HG03575 (cell line): Measurements from ENCODE around the gene CGREF1.

Source experiments
- ATAC-seq: cut with Tn5 transposase; IDR thresholded peaks from one replicate; pipeline ENCODE4 v1.9.1; 2021; ENCODE audit not compliant: unreplicated experiment, insufficient number of reproducible peaks, low FRiP score; ENCODE audit errors: extremely low read depth

CGREF1 gene

DNA sequence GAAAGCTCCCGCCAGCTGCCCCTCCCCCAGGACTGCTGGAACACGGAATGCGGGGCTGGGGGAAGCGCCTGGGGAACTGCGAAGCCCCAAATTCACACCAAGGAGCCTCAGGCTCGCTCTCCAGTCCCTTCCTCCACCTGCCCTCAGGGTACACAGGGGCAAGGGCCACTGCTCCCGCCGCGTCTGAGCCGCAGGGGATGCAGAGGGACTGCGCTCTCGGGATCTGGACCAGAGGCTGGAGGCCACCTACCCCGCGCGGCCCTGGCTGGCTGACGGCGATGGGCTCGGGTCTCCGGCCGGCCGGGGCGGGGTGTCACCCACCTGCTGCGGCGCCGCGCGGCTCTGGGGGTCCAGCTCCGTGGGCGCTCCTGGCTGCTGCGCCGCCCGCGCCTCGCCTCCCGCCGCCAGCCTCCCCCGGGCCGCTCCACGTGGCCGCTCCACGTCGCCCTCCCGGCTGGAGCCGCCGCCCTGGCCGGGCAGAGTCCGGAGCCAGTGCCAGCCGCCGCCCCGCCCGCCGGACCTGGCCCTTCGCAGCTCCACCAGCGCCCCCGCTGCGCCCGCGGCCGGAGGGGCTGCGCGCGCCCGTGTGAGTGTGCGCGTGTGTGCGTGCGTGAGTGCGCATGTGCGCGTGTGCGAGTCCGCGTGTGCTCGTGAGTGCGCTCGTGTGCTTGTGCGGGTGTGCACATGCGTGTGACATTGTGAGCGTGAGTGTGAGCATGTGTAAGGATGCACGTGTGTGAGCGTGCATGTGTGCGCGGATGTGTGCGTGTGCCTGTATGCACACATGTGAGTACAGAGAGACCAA, at the start of gene CGREF1:
TSS of gene CGREF1 (minus strand) at position 604 of the 805 bp plus-strand sequence. CDS start 14,762 bp downstream, outside the sequence.
- ATAC-seq = no peak

- ATAC-seq = no peak
These were observed 46.2 kb upstream of the CGREF1 start for GRCh38 chr2:27164960-27165763.

DNA sequence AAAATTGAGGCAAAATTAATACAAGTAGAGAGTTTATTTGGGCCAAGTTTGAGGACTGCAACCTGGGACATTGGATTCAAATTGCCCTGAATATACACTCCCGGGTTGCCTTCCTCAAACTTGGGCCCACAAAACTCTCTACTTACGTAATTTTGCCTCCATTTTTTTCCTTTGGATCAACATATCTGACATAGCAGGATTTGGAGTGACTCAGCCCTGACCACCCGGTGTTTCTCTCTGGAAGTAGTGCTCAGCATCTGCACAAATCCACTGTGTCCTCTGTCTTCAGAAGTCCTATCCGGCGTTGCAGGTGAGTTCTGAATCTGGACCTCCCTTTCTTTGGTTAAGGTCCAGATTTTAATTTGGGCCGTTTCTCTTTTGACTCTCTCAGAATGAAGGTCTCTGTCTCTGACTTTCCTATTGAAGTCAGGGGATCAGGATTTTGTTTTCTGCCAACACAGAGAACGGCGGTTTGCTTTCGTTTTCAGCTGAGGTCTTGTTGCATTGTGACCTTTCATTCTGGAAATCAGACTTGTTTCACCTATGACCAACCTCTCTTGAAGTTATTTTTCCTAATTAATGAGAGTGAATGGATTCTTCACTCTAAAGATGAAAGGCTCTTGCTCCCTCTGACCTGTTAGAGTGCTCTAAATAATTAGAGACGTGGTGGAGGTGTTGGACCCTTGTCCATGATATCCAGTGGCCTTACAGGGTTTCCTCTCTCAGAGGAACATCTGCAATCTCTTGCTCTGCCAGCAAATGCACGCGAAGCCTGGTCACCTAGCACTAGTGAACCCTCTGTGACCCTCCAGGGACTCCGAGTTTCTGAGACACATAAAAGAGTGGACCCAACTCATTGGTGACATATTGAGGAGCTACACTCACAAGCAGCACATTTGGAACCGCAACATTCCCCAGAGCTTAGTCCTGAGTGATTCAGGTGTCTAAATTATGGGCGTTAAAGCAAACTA, 43.5 kb upstream of the CGREF1 start:
- no peak for ATAC-seq

- no peak for ATAC-seq
These were observed 41.3 kb upstream of the CGREF1 start for GRCh38 chr2:27160191-27160590.

DNA sequence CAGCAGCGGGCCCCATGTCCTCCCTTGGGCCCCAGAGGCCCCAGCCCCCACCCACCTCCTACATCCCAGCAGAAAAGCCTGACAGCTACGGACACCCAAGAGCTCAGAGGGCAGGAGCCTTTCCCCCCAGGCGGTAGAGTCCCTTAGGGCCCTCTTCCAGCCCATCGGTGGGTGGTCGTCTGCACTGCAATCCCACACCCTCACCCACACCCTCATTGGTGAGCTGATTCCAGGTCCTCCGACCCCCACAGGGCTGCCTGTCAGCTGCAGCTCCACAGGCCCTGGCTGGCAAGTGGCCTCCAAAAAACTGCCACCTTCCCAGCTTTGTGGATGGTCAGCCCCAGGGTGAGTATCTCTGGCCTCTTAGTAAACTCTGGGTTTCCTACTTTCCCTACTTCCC, 40.3 kb upstream of the CGREF1 start:
- no peak for ATAC-seq

DNA sequence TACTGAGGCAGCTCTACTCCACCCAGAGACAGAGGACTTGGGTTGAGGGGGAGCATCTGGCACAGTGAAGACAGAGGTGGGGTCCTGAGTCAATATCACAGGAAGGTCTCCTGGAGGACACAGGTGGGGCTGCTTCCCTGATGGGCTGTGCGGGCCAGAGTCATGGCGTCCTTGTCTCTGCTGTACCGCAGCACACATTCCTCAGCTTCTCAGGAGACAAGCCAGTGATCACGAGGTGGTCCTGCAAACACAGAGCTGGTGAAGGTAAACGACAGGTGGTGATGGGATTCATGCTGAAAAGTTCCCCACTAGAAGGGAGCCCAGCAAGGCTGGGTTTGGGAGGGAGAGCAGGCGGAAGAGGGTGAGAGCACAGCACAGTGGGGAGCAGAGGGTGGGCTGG, 39.5 kb upstream of the CGREF1 start:
- no peak for ATAC-seq

GRCh38 chr2:27155069-27155520, 36.2 kb upstream of the CGREF1 start:
- ATAC-seq = no peak

GRCh38 chr2:27154488-27154887, 35.6 kb upstream of the CGREF1 start:
- ATAC-seq = no peak

- no peak for ATAC-seq
These were observed 34.0 kb upstream of the CGREF1 start for GRCh38 chr2:27152796-27153464.

- no peak for ATAC-seq
These were observed 33.3 kb upstream of the CGREF1 start for GRCh38 chr2:27152102-27152795.

DNA sequence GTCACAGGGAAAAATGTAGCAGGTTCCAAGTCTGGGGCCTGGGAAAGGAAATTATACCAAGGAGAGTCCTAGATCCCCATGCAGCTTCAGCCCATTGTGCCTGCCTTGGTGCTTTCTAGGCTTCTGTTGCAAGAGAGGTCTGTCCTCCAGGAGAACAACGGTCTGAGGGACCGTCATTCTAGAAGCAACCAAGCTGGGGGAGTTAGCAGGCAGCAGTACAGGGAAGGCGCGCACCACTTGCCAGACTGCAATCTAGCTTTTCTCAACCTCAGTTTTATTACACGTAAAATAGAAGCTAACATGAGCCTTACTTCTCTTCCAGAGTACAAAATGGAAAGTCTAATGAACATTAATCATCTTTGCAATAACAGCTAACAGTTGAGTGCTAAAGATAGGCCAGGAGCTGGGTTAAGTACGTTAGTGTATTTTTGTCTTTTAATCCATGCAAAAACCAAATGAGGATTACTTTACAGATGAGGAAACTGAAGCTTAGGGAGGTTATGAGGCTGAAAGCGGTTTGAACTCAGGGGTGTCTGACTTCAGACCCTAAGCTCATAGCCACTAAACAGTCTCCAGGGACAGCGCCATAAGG, 31.8 kb upstream of the CGREF1 start:
- no peak for ATAC-seq

- ATAC-seq = no peak
These were observed 30.9 kb upstream of the CGREF1 start for GRCh38 chr2:27149570-27150405.

- ATAC-seq = no peak
These were observed 30.0 kb upstream of the CGREF1 start, which contains the start of gene TCF23 for GRCh38 chr2:27148801-27149439. Gene TCF23 (plus strand): TSS chr2:27149004. CDS start chr2:27149134, 130 bp downstream.

- ATAC-seq = no peak
These were observed 29.0 kb upstream of the CGREF1 start for GRCh38 chr2:27147935-27148334.

GRCh38 chr2:27145682-27146081, 26.8 kb upstream of the CGREF1 start:
- no peak for ATAC-seq

GRCh38 chr2:27143285-27143684, 24.4 kb upstream of the CGREF1 start:
- no peak for ATAC-seq
